Measurements from ENCODE around the gene ALKBH4. TPM values are rescaled to one million over a fixed set of nuclear protein-coding genes. Genes with fewer than 3 reads are reported as not detected.
"Not testable (repeated sequence)": the region's sequence is repeated elsewhere in the genome, so short reads cannot be mapped to it uniquely, and the experiment has no call there.

Gene ALKBH4, protein sequence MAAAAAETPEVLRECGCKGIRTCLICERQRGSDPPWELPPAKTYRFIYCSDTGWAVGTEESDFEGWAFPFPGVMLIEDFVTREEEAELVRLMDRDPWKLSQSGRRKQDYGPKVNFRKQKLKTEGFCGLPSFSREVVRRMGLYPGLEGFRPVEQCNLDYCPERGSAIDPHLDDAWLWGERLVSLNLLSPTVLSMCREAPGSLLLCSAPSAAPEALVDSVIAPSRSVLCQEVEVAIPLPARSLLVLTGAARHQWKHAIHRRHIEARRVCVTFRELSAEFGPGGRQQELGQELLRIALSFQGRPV
- 10 to 100 TPM in 3 of 4 donors, 1 to 10 TPM in 1; 8.7 to 31.3 (median 15.8) TPM for total RNA-seq

DNA sequence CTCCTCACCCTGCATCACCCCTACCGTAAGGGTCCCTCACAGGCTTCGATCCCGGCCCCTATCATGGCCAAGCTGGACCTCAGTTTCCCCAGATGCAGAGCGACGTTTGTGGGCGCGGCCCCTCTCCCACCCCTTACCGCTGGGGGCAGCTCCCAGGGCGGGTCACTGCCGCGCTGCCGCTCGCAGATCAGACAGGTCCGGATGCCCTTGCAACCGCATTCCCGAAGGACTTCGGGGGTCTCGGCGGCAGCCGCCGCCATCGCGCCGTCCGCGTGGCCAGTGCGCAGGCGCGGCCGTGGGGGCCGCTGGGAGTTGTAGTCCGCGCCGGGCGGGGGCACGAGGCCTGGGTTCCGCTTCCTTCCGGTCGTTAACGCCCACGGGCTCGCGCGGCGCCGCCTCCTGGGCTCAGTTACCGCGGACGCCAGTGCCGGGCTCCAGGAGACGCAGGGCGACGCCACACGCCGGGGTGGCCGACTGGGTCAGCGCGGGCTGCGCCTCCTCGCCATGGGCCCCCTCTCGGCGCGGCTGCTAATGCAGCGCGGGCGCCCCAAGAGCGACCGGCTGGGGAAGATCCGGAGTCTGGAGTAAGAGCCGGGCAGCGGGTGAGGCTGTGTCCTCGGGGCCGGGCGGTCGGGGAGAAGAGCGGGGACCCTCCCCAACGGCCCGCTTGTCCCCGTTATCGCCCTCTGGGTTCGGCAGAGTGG is at the start of gene ALKBH4, which contains the start of gene LRWD1:
Gene ALKBH4 (minus strand): TSS at position 287 of the 704 bp plus-strand sequence. CDS start 27 bp downstream, at position 260.
Gene LRWD1 (plus strand): TSS at position 408 of the 704 bp plus-strand sequence. CDS start 97 bp downstream, at position 505.
- peak within 1 kb of the TSS; percentile 81 to 92 for H3K4me3 ChIP-seq
- H3K9me3 ChIP-seq = no peaks in the 10 kb centered on the region
- no peaks in the 10 kb centered on the region for H3K36me3 ChIP-seq
- TF ChIP-seq POLR2A (IDR thresholded peaks at IDR 0.05) (peak; percentile 40 to 72), CTCF (IDR thresholded peaks at IDR 0.05) (peak in 3 of 4 experiments; percentile 28 to 66 (median 33))
- no peaks in the 10 kb centered on the region for H3K27me3 ChIP-seq
- peak within 1 kb of the TSS; percentile 74 to 75 for H3K27ac ChIP-seq
- peak; percentile 91 to 93 for DNase-seq
- intact Hi-C loops (cut with DNase I; ENCODE audit: low total_unique reads) = no loop called here
- H3K4me1 ChIP-seq = peaks cover 6 to 11% of the 10 kb centered on the region in 2 donors

DNA sequence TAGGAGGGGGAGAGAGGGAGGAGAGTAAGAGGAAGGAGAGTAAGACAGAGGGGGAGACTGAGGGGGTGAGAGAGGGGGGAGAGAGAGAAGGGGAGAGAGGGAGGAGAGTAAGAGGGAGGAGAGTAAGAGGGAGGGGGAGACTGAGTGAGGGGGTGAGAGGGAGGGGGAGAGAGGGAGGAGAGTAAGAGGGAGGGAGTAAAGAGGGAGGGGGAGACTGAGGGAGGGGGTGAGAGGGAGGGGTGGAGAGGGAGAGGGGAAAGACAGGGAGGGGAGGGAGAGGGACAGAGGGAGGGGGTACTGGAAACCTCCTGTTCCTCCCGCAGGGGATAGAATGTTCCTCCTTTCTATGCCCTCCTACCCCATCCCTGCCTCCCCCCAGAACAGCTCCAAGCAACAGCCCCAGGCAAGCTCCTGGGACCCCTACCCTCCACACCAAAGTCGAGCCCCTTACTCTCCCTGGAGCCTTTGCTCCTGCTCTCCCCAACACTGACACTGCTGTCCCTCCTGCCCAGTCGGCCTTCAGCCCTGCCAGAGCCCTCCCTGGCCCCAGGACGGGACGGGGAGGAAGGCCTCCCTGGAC is 48.1 kb upstream of the ALKBH4 start:
- Histone ChIP-seq H3K27ac (peak overlapping the region; percentile 90 to 94), H3K4me3 (peak overlapping the region in 1 of 2 donors; percentile 5)
- H3K36me3 ChIP-seq; H3K9me3 ChIP-seq; intact Hi-C loops (cut with DNase I; ENCODE audit: low total_unique reads); H3K4me1 ChIP-seq; H3K27me3 ChIP-seq: not testable (repeated sequence)
- DNase-seq = peak; percentile 28 to 70

- H3K27ac ChIP-seq; H3K4me3 ChIP-seq; DNase-seq; H3K4me1 ChIP-seq; H3K27me3 ChIP-seq; H3K36me3 ChIP-seq; H3K9me3 ChIP-seq; intact Hi-C loops (cut with DNase I; ENCODE audit: low total_unique reads): not testable (repeated sequence)
Measured at GRCh38 chr7:102511860-102512522, 47.3 kb upstream of the ALKBH4 start.

- H3K27ac ChIP-seq; intact Hi-C loops (cut with DNase I; ENCODE audit: low total_unique reads); DNase-seq; H3K9me3 ChIP-seq; H3K4me1 ChIP-seq; H3K36me3 ChIP-seq; H3K4me3 ChIP-seq; H3K27me3 ChIP-seq: not testable (repeated sequence)
Measured at GRCh38 chr7:102510575-102510974, 45.9 kb upstream of the ALKBH4 start.

DNA sequence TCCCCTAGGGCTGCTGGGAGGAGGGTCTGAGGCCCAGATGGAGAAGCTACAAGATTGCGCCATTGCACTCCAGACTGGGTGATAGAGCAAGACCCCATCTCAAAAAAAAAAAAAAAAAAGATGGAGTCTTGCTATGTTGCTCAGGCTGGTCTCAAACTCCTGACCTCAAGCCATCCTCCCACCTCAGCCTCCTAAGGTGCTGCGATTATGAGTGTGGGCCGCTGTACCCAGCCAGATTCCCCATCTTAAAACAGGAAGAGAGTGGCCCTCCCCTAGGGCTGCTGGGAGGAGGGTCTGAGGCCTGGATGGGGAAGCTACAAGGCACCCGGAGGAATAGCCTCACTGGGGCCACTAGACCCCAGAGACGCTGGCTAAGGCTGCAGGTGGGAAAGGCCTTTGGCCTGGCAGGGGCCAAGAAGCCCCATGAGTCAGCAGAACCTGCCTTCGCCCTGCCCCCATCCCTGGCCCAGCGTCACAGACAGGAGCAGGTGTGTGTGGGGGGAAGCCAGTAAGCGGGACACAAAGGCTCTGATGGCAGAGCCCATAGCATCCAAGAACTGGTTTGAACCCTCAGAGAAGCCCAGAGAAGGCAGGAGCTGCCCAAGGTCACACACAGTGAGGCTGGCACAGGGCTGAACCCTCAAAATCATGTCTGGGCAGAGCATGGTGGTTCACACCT is 42.9 kb upstream of the ALKBH4 start:
- H3K27me3 ChIP-seq; intact Hi-C loops (cut with DNase I; ENCODE audit: low total_unique reads); DNase-seq; H3K9me3 ChIP-seq; H3K36me3 ChIP-seq; H3K4me1 ChIP-seq; H3K4me3 ChIP-seq; H3K27ac ChIP-seq: not testable (repeated sequence)

DNA sequence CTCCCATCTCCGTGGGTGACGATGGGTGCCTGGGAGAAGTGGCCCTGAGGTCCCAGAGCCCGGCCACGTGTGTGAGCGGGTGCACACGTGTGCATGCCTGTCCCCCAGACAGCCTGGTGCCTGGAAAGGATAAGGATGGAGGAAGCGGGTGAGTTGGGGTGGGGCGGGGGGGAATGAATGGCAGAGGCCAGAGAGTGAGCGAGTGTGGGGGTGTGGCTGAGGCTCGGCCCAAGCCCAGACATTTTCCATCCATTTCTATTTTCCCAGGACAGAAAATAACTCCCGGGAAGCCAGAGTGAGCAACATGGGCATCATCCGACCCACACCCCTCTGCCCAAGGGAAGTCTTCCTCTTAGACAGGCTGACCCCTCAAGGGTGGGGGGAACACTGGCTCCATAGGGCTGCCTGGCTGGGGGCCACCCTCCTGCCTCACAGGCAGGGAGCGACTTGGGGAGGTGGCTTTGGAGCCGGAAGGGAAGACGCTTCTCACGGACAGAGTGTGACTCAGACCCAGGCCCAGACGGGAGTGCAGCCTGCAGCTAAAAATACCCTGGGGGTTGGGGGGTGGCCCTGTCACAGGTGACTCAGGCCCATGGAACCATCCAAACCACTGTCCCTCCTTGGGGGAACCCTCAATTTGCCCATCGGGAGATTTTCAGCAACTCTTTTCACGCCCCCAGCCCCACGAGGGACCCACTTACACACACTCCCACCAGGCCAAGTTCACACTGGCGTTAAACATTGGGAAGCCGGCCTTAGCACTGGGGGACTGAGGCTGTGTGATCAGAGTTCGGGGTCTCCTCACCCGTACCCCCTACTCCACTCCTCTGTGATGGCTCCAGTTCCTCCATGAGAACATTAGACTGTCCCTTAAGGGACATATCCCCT is 40.9 kb upstream of the ALKBH4 start:
- H3K4me1 ChIP-seq; H3K27me3 ChIP-seq; intact Hi-C loops (cut with DNase I; ENCODE audit: low total_unique reads); H3K9me3 ChIP-seq; H3K4me3 ChIP-seq; H3K36me3 ChIP-seq: not testable (repeated sequence)
- peak in 1 of 2 donors; percentile 15 for DNase-seq
- peak overlapping the region; percentile 61 to 74 for H3K27ac ChIP-seq

DNA sequence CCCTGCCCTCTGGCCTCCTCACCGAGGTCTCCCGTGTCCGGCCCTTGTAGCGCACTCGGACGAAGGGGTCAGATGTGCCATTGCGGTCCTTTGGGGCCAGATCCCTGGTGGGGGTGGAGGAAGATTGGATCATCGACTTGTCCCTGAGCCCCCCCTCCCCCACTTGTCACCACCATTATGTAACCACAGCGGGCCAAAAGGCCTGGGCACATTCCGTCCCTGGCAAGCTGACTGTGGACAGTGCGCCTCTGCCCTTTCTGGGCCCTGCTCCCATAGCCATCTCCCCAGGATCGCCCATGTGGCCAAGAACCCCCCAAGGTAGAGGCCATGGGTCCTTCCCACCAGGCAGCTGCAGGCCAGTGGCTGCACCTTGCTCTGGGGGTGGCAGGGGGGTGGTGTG is 38.5 kb upstream of the ALKBH4 start:
- H3K36me3 ChIP-seq; H3K4me1 ChIP-seq; DNase-seq; H3K9me3 ChIP-seq; H3K27ac ChIP-seq; H3K4me3 ChIP-seq; H3K27me3 ChIP-seq; intact Hi-C loops (cut with DNase I; ENCODE audit: low total_unique reads): not testable (repeated sequence)

DNA sequence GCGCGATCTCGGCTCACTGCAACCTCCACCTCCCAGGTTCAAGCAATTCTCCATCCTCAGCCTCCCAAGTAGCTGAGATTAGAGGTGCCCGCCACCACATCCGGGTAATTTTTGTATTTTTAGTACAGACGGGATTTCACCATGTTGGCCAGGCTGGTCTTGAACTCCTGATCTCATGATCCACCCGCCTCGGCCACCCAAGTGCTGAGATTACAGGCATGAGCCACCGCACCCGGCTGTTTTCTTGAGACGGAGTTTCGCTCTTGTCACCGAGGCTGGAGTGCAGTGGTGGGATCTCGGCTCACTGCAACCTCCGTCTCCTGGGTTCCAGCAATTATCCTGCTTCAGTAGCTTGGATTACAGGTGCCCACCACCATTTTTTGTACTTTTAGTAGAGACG is 33.7 kb upstream of the ALKBH4 start:
- DNase-seq; intact Hi-C loops (cut with DNase I; ENCODE audit: low total_unique reads); H3K9me3 ChIP-seq; H3K27me3 ChIP-seq; H3K4me3 ChIP-seq; H3K36me3 ChIP-seq; H3K27ac ChIP-seq; H3K4me1 ChIP-seq: not testable (repeated sequence)

GRCh38 chr7:102497308-102497707 is 32.6 kb upstream of the ALKBH4 start:
- H3K27ac ChIP-seq; H3K9me3 ChIP-seq; H3K4me3 ChIP-seq; H3K27me3 ChIP-seq; DNase-seq; intact Hi-C loops (cut with DNase I; ENCODE audit: low total_unique reads); H3K36me3 ChIP-seq; H3K4me1 ChIP-seq: not testable (repeated sequence)

GRCh38 chr7:102496861-102497260 is 32.2 kb upstream of the ALKBH4 start:
- H3K9me3 ChIP-seq; H3K27ac ChIP-seq; H3K36me3 ChIP-seq; H3K27me3 ChIP-seq; H3K4me1 ChIP-seq; H3K4me3 ChIP-seq; intact Hi-C loops (cut with DNase I; ENCODE audit: low total_unique reads): not testable (repeated sequence)
- peak in 1 of 2 donors; percentile 12 for DNase-seq

All from uterus (tissue), 4 donors.